SU-DHL-6 (cell line): Measurements from ENCODE around the gene PRKN.

ENCODE experiments used
- CTCF ChIP-seq: fragments of 200-600 bp; sonication (generic); IDR thresholded peaks from one replicate; pipeline ENCODE4 v1.5.1; 2017; ENCODE audit warnings: antibody characterized with exemption, mild to moderate bottlenecking, low read length, moderate library complexity; ENCODE audit not compliant: insufficient read depth, poor library complexity, severe bottlenecking
- EZH2phosphoT487 ChIP-seq: fragments of 200-600 bp; sonication (generic), shearing (Covaris generic); conservative IDR thresholded peaks from 2 replicates; pipeline ENCODE4 v1.6.1; 2018; ENCODE audit warnings: mild to moderate bottlenecking, antibody characterized with exemption, low read length, moderate library complexity, mixed read lengths

- TF ChIP-seq EZH2phosphoT487 (no peak), CTCF (no peak)
These were observed 532.1 kb downstream of the PRKN start for GRCh38 chr6:162195441-162195840.
